Endothelial cell of umbilical vein (primary cell): ENCODE data around the gene EMB. TPM values are rescaled to one million over a fixed set of nuclear protein-coding genes. Genes with fewer than 3 reads are reported as not detected.
"Not testable (repeated sequence)": the region's sequence is repeated elsewhere in the genome, so short reads cannot be mapped to it uniquely, and the experiment has no call there.

Experiments
- BruUV-seq: library from RNA; stranded (reverse); fragments of 400-500 nt; replicated peaks from 2 replicates; lab custom pipeline; 2021; lab: Mats Ljungman, UMichigan
- CTCF ChIA-PET: fragments of 300-600, 350-600 bp; sonication (Branson Sonifier 250); formaldehyde crosslinking; loops from one replicate; lab custom pipeline; 2021; ENCODE audit warnings: antibody characterized with exemption, inconsistent platforms; lab: Charles Lee
- POLR2A ChIA-PET: fragments of 300-600, 350-600 bp; sonication (Branson Sonifier 250); formaldehyde crosslinking; loops from one replicate; lab custom pipeline; 2021; ENCODE audit warnings: antibody characterized with exemption, inconsistent platforms; lab: Charles Lee
- DNase-seq: peaks from one replicate; pipeline ENCODE4 v3.0.0-alpha.2; 2011; ENCODE audit warnings: low read depth, low spot score
- FAIRE-seq: peaks from 2 replicates; lab custom pipeline; 2011; peaks lifted over from hg19 to GRCh38; lab: Jason Lieb, UNC
- H2AFZ ChIP-seq: 2 replicates; pipeline ENCODE4 v1.6.0; 2012; ENCODE audit warnings: low read depth, low read length, control low read depth, inconsistent platforms
- H3K27ac ChIP-seq: 2 replicates; pipeline ENCODE4 v1.5.1; 2011; ENCODE audit warnings: low read depth, mild to moderate bottlenecking, control low read depth, low read length, moderate library complexity; ENCODE audit not compliant: insufficient read depth
- H3K27me3 ChIP-seq, 2 experiments: 2 replicates each; pipeline versions ENCODE4 v1.6.0 to v1.6.1; 2011; ENCODE audit warnings: low read length in 2 of 2, mixed read lengths in 1 of 2; ENCODE audit not compliant: control insufficient read depth in 2 of 2, insufficient read depth in 2 of 2
- H3K36me3 ChIP-seq, 2 experiments: 2 replicates in 1 of 2; 3 replicates in 1 of 2; pipeline ENCODE4 v1.5.1; 2011; ENCODE audit warnings: low read length in 2 of 2, mild to moderate bottlenecking in 1 of 2, moderate library complexity in 1 of 2; ENCODE audit not compliant: control insufficient read depth in 2 of 2, insufficient read depth in 2 of 2; ENCODE audit errors: extremely low read depth in 1 of 2
- H3K4me1 ChIP-seq: 3 replicates; pipeline ENCODE4 v1.5.1; 2011; ENCODE audit warnings: mild to moderate bottlenecking, low read length; ENCODE audit not compliant: control insufficient read depth, insufficient read depth; ENCODE audit errors: extremely low read depth
- H3K4me2 ChIP-seq: 2 replicates; pipeline ENCODE4 v1.6.1; 2011; ENCODE audit warnings: low read length, control low read depth, mixed read lengths; ENCODE audit not compliant: insufficient read depth
- H3K4me3 ChIP-seq, 3 experiments: fragments of 200-600 bp in 1 of 3; sonication (generic), shearing (Covaris generic) in 1 of 3; replicated peaks in 1 of 3; 2 replicates each; pipeline ENCODE4 v1.5.1; 2011 to 2016; ENCODE audit warnings: control low read depth in 3 of 3, low read length in 3 of 3, mild to moderate bottlenecking in 2 of 3, inconsistent platforms in 1 of 3, low read depth in 1 of 3, moderate library complexity in 1 of 3; ENCODE audit not compliant: insufficient read depth in 1 of 3
- H3K79me2 ChIP-seq: 2 replicates; pipeline ENCODE4 v1.6.0; 2012; ENCODE audit warnings: low read length, inconsistent platforms; ENCODE audit not compliant: control insufficient read depth, insufficient read depth
- H3K9ac ChIP-seq: replicated peaks from 2 replicates; pipeline ENCODE3; 2011; ENCODE audit warnings: low read length, control low read depth; ENCODE audit not compliant: insufficient read depth; ENCODE audit errors: extremely low read depth
- H3K9me1 ChIP-seq: replicated peaks from 3 replicates; pipeline ENCODE4 v1.6.0; 2011; ENCODE audit warnings: mild to moderate bottlenecking, low read length; ENCODE audit not compliant: control insufficient read depth, insufficient read depth; ENCODE audit errors: extremely low read depth
- H3K9me3 ChIP-seq: replicated peaks from 2 replicates; pipeline ENCODE4 v1.5.1; 2012; ENCODE audit warnings: low read length, inconsistent platforms; ENCODE audit not compliant: control insufficient read depth, insufficient read depth
- H4K20me1 ChIP-seq: replicated peaks from 2 replicates; pipeline ENCODE3; 2011; ENCODE audit warnings: mild to moderate bottlenecking, low read length; ENCODE audit not compliant: control insufficient read depth, insufficient read depth; ENCODE audit errors: extremely low read depth
- EZH2 ChIP-seq: IDR thresholded peaks from 2 replicates; pipeline ENCODE4 v1.6.1; 2012; ENCODE audit warnings: borderline replicate concordance, low read depth, mild to moderate bottlenecking, moderate library complexity, low read length, inconsistent platforms; ENCODE audit not compliant: severe bottlenecking
- FOS ChIP-seq: IDR thresholded peaks from 2 replicates; pipeline ENCODE4 v1.6.1; 2011; ENCODE audit warnings: mild to moderate bottlenecking, low read length, moderate library complexity, borderline replicate concordance; ENCODE audit not compliant: insufficient read depth
- GATA2 ChIP-seq: IDR thresholded peaks from 2 replicates; pipeline ENCODE4 v1.7.0; 2011; ENCODE audit warnings: low read depth, mild to moderate bottlenecking, moderate library complexity, mixed read lengths, low read length; ENCODE audit not compliant: insufficient read length, insufficient read depth
- JUN ChIP-seq: IDR thresholded peaks from 2 replicates; pipeline ENCODE4 v1.6.1; 2011; ENCODE audit warnings: borderline replicate concordance, low read depth; ENCODE audit not compliant: insufficient read length, insufficient read depth
- MYC ChIP-seq: IDR thresholded peaks from one replicate; pipeline ENCODE4 v1.6.1; 2011; ENCODE audit warnings: mild to moderate bottlenecking, low read depth, low read length
- POLR2A ChIP-seq: IDR thresholded peaks from 2 replicates; pipeline ENCODE4 v1.6.1; 2012; ENCODE audit warnings: low read depth, mild to moderate bottlenecking, control low read depth, low read length
- POLR2AphosphoS5 ChIP-seq: IDR thresholded peaks from 2 replicates; pipeline ENCODE4 v1.6.1; 2012; ENCODE audit warnings: low read depth, mild to moderate bottlenecking, control low read depth, low read length, moderate library complexity; ENCODE audit not compliant: insufficient read depth
- dilution Hi-C: fragments of 300-500 bp; cut with MboI; formaldehyde crosslinking; loops from one replicate; pipeline ENCODE4 v1.15.0; 2019; ENCODE audit warnings: low sequenced_read_pairs; ENCODE audit not compliant: extremely low pct_ligation_motif_present
- intact Hi-C: fragments of 100-400 bp; cut with micrococcal nuclease; formaldehyde crosslinking; loops from one replicate; pipeline ENCODE4 v1.10.0; 2022
- polyA plus RNA-seq, 4 experiments: library from polyadenylated mRNA; depleted of rRNA in 3 of 4; stranded (reverse) in 3 of 4; unstranded in 1 of 4; fragments of >200 nt; gene quantifications; 2 replicates each; pipeline versions ENCODE4 v1.2.1 to v1.2.3, GENCODE V29; 2011 to 2012; ENCODE audit warnings: missing spikeins in 1 of 4
- total RNA-seq: library from RNA; stranded (reverse); gene quantifications from 2 replicates; pipeline ENCODE4 v1.2.3, GENCODE V29; 2021
- TF ChIP-seq, protein P1 (sequence below): IDR thresholded peaks from 2 replicates; pipeline ENCODE4 v1.6.1; 2011; ENCODE audit not compliant: insufficient read depth, insufficient read length
- TF ChIP-seq, protein P2 (sequence below), 2 donors: IDR thresholded peaks; 1 replicate in 1 of 2; 2 replicates in 1 of 2; pipeline ENCODE4 v1.5.1; 2011; ENCODE audit warnings: low read length in 2 of 2, mild to moderate bottlenecking in 2 of 2, moderate library complexity in 2 of 2, control low read depth in 1 of 2, inconsistent platforms in 1 of 2, low read depth in 1 of 2; ENCODE audit not compliant: insufficient read depth in 1 of 2; ENCODE audit errors: extremely low read depth in 1 of 2

The EMB gene
- total and polyA plus RNA-seq, 2 donors (not counting 3 experiments of a cell fraction or from before 2014, with no cell fraction given) = not detected

DNA sequence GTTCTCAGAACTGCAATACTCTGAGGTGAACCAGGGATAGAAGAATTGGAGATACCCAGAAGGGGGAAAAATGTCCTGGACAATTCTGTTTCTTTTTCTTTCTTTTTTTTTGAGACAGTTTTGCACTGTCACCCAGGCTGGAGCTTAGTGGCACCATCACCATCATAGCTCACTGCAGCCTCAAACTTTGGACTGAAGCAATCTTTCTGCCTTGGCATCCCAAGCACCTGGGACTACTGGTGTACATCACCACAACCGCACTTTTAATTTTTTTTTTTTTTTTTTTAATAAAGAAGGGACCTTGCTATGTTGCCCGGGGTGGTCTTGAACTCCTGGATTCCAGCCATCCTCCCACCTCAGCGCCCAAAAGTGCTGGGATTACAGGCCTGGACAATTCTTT, 1.9 kb downstream of the EMB start:
- Histone ChIP-seq H3K79me2 (no peaks in the 10 kb centered on the region), H3K4me3 (no peak overlapping the region), H3K9ac (no peak overlapping the region), H3K27me3 (no peaks in the 10 kb centered on the region), H3K9me1 (no peaks in the 10 kb centered on the region), H3K4me2 (no peak overlapping the region), H3K9me3 (no peaks in the 10 kb centered on the region), H4K20me1 (no peaks in the 10 kb centered on the region), H2AFZ (no peak overlapping the region), H3K36me3 (no peaks in the 10 kb centered on the region), H3K4me1 (no peaks in the 10 kb centered on the region), H3K27ac (no peak overlapping the region)
- dilution Hi-C loops (no loop called here), intact Hi-C loops (no loop called here)
- FAIRE-seq (no peak), DNase-seq (no peak)
- POLR2A ChIA-PET = no interaction called here
- BruUV-seq = no TSS peak
- TF ChIP-seq POLR2AphosphoS5 (no peak), GATA2 (no peak), JUN (no peak), FOS (no peak), POLR2A (no peak), EZH2 (no peak), MYC (no peak)
- TF ChIP-seq, protein P1, sequence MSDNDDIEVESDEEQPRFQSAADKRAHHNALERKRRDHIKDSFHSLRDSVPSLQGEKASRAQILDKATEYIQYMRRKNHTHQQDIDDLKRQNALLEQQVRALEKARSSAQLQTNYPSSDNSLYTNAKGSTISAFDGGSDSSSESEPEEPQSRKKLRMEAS = no peak
- TF ChIP-seq, protein P2, sequence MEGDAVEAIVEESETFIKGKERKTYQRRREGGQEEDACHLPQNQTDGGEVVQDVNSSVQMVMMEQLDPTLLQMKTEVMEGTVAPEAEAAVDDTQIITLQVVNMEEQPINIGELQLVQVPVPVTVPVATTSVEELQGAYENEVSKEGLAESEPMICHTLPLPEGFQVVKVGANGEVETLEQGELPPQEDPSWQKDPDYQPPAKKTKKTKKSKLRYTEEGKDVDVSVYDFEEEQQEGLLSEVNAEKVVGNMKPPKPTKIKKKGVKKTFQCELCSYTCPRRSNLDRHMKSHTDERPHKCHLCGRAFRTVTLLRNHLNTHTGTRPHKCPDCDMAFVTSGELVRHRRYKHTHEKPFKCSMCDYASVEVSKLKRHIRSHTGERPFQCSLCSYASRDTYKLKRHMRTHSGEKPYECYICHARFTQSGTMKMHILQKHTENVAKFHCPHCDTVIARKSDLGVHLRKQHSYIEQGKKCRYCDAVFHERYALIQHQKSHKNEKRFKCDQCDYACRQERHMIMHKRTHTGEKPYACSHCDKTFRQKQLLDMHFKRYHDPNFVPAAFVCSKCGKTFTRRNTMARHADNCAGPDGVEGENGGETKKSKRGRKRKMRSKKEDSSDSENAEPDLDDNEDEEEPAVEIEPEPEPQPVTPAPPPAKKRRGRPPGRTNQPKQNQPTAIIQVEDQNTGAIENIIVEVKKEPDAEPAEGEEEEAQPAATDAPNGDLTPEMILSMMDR (IDR thresholded peaks at IDR 0.05; ENCODE audit: extremely low read depth in 1 of 2, insufficient read depth in 1 of 2, low read depth in 1 of 2, low read length in 2 of 2) = no peak
- CTCF ChIA-PET = no interaction called here

GRCh38 chr5:50438060-50438459, 3.0 kb downstream of the EMB start:
- H3K4me3 ChIP-seq, H3K9me1 ChIP-seq, FAIRE-seq, BruUV-seq, POLR2A ChIA-PET, H4K20me1 ChIP-seq, H3K4me2 ChIP-seq, H3K79me2 ChIP-seq, H3K9ac ChIP-seq, DNase-seq, CTCF ChIA-PET, H2AFZ ChIP-seq, H3K27me3 ChIP-seq, H3K36me3 ChIP-seq, H3K4me1 ChIP-seq, intact Hi-C loops, H3K9me3 ChIP-seq, H3K27ac ChIP-seq, dilution Hi-C loops: not testable (repeated sequence)
